TTC549 (cell line): ENCODE measurements around the gene EPHA1.

Experiments used
- FAIRE-seq: peaks from 2 replicates; lab custom pipeline; 2012; peaks lifted over from hg19 to GRCh38; lab: Jason Lieb, UNC

EPHA1 gene

GRCh38 chr7:143372070-143372469 lies 36.6 kb downstream of the EPHA1 start:
- no peak for FAIRE-seq

GRCh38 chr7:143369678-143370651 lies 38.7 kb downstream of the EPHA1 start:
- no peak for FAIRE-seq

- FAIRE-seq, result no peak
Measured at GRCh38 chr7:143368387-143368786, 40.3 kb downstream of the EPHA1 start.

GRCh38 chr7:143367972-143368371 lies 40.7 kb downstream of the EPHA1 start:
- FAIRE-seq, result no peak

GRCh38 chr7:143363016-143363937 lies 45.4 kb downstream of the EPHA1 start:
- no peak for FAIRE-seq

GRCh38 chr7:143362131-143363015 lies 46.3 kb downstream of the EPHA1 start, which contains the start of gene FAM131B:
TSS of gene FAM131B (minus strand) at chr7:143362713. CDS start at chr7:143362603, 110 bp downstream.
- no peak for FAIRE-seq

- no peak for FAIRE-seq
Measured at GRCh38 chr7:143361552-143362130, 47.0 kb downstream of the EPHA1 start.

GRCh38 chr7:143360788-143361551 lies 47.7 kb downstream of the EPHA1 start:
- FAIRE-seq, result no peak

- FAIRE-seq, result no peak
Measured at GRCh38 chr7:143359771-143360353, 48.8 kb downstream of the EPHA1 start.

- no peak for FAIRE-seq
Measured at GRCh38 chr7:143358626-143359025, 50.0 kb downstream of the EPHA1 start.

GRCh38 chr7:143356414-143357050 lies 52.1 kb downstream of the EPHA1 start:
- no peak for FAIRE-seq

- no peak for FAIRE-seq
Measured at GRCh38 chr7:143355450-143356385, 52.9 kb downstream of the EPHA1 start.

GRCh38 chr7:143354965-143355364 lies 53.7 kb downstream of the EPHA1 start:
- FAIRE-seq, result no peak

GRCh38 chr7:143354376-143354775 lies 54.3 kb downstream of the EPHA1 start:
- no peak for FAIRE-seq

GRCh38 chr7:143352531-143353002 lies 56.1 kb downstream of the EPHA1 start:
- FAIRE-seq, result no peak

GRCh38 chr7:143351574-143351973 lies 57.1 kb downstream of the EPHA1 start:
- FAIRE-seq, result no peak

- no peak for FAIRE-seq
Measured at GRCh38 chr7:143351060-143351459, 57.6 kb downstream of the EPHA1 start.

GRCh38 chr7:143347950-143348349 lies 60.7 kb downstream of the EPHA1 start:
- no peak for FAIRE-seq
